GM21367 (cell line): Measurements from ENCODE around the gene LFNG.
"Not testable (repeated sequence)": the region's sequence is repeated elsewhere in the genome, so short reads cannot be mapped to it uniquely, and the experiment has no call there.

Source experiments
- ATAC-seq: cut with Tn5 transposase; IDR thresholded peaks from one replicate; pipeline ENCODE4 v1.9.1; 2021; ENCODE audit not compliant: unreplicated experiment

The LFNG gene

GRCh38 chr7:2529161-2530070, 9.8 kb downstream of the LFNG start:
- ATAC-seq, result no peak

- ATAC-seq, result no peak
Measured at GRCh38 chr7:2530071-2530987, 10.8 kb downstream of the LFNG start.

- not testable (repeated sequence) for ATAC-seq
Measured at GRCh38 chr7:2530994-2531795, 11.6 kb downstream of the LFNG start.

GRCh38 chr7:2531796-2532110, 12.2 kb downstream of the LFNG start:
- not testable (repeated sequence) for ATAC-seq

GRCh38 chr7:2532199-2532772, 12.7 kb downstream of the LFNG start:
- ATAC-seq, result not testable (repeated sequence)

- ATAC-seq, result not testable (repeated sequence)
Measured at GRCh38 chr7:2532816-2533215, 13.2 kb downstream of the LFNG start.

GRCh38 chr7:2533566-2533965, 14.0 kb downstream of the LFNG start:
- ATAC-seq, result not testable (repeated sequence)

GRCh38 chr7:2534214-2534613, 14.6 kb downstream of the LFNG start:
- ATAC-seq, result not testable (repeated sequence)

GRCh38 chr7:2535872-2536627, 16.5 kb downstream of the LFNG start:
- not testable (repeated sequence) for ATAC-seq

GRCh38 chr7:2537981-2538851, 18.6 kb downstream of the LFNG start:
- ATAC-seq, result no peak

- ATAC-seq, result no peak
Measured at GRCh38 chr7:2539031-2539911, 19.7 kb downstream of the LFNG start.

- no peak for ATAC-seq
Measured at GRCh38 chr7:2540133-2540532, 20.6 kb downstream of the LFNG start.

- no peak for ATAC-seq
Measured at GRCh38 chr7:2540641-2541051, 21.1 kb downstream of the LFNG start.

GRCh38 chr7:2541291-2542010, 21.9 kb downstream of the LFNG start:
- no peak for ATAC-seq

GRCh38 chr7:2542011-2542915, 22.7 kb downstream of the LFNG start:
- ATAC-seq, result no peak
